Stimulated activated CD4-positive, alpha-beta T cell treated with anti-CD3 and anti-CD28 coated beads, Interleukin-2, amount 100 ng/mL, for 4 hours (primary cell): ENCODE results near the gene ZFP92.

Experiments
- DNase-seq: peaks from one replicate; pipeline ENCODE4 v3.0.0-alpha.2; 2020; ENCODE audit warnings: low read depth

The ZFP92 gene

GRCh38 chrX:153440556-153441135, 29.4 kb downstream of the ZFP92 start:
- DNase-seq, result no peak

GRCh38 chrX:153441296-153441695, 30.0 kb downstream of the ZFP92 start:
- no peak for DNase-seq

GRCh38 chrX:153441981-153442380, 30.7 kb downstream of the ZFP92 start:
- no peak for DNase-seq

- DNase-seq, result no peak
These were observed 31.2 kb downstream of the ZFP92 start for GRCh38 chrX:153442463-153442862.

- DNase-seq, result no peak
These were observed 32.4 kb downstream of the ZFP92 start for GRCh38 chrX:153443476-153444332.

GRCh38 chrX:153444333-153445011, 33.2 kb downstream of the ZFP92 start:
- no peak for DNase-seq

GRCh38 chrX:153445106-153445855, 34.0 kb downstream of the ZFP92 start:
- DNase-seq, result no peak

- no peak for DNase-seq
These were observed 34.8 kb downstream of the ZFP92 start, which contains the start of gene TREX2 for GRCh38 chrX:153445856-153446635. Gene TREX2, minus strand, starts transcription at chrX:153446056. Its CDS starts 626 bp downstream, at chrX:153445430.

- no peak for DNase-seq
These were observed 35.3 kb downstream of the ZFP92 start for GRCh38 chrX:153446636-153446936.

- no peak for DNase-seq
These were observed 35.8 kb downstream of the ZFP92 start for GRCh38 chrX:153446950-153447580.

GRCh38 chrX:153447581-153447960, 36.3 kb downstream of the ZFP92 start:
- DNase-seq, result no peak

- no peak for DNase-seq
These were observed 37.5 kb downstream of the ZFP92 start for GRCh38 chrX:153448556-153449367.

GRCh38 chrX:153449368-153450113, 38.3 kb downstream of the ZFP92 start:
- no peak for DNase-seq

GRCh38 chrX:153450114-153450948, 39.1 kb downstream of the ZFP92 start:
- no peak for DNase-seq

- no peak for DNase-seq
These were observed 39.6 kb downstream of the ZFP92 start for GRCh38 chrX:153450949-153451277.

GRCh38 chrX:153454901-153455550, 43.8 kb downstream of the ZFP92 start:
- no peak for DNase-seq

- DNase-seq, result no peak
These were observed 44.3 kb downstream of the ZFP92 start for GRCh38 chrX:153455571-153455970.

GRCh38 chrX:153456161-153456560, 44.9 kb downstream of the ZFP92 start:
- DNase-seq, result no peak
